ENCODE measurements around the gene STK10.
"Not testable (repeated sequence)": the region's sequence is repeated elsewhere in the genome, so short reads cannot be mapped to it uniquely, and the experiment has no call there.

DNA sequence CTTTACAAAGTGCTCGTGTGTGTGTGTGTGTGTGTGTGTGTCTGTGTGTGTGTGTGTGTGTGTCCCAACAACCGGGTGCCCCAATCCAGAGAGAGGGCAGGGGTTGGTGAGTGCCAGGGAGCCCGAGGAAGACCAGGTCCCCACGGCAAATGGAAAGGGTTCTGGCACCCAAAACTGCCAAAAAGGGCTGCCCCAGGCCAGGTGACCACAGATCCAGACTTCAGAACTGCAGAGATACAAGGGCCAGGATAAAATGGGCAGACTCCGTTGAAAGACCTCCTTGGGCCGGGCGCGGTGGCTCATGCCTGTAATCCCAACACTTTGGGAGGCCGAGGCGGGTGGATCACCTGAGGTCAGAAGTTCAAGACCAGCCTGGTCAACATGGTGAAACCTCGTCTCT is 38.5 kb downstream of the STK10 start:
- not testable (repeated sequence) for TF ChIP-seq NR2C2 (CRISPR knock-in tag; IDR thresholded peaks at IDR 0.05); NR2C2 (tag; IDR thresholded peaks at IDR 0.05); NFATC3 (IDR thresholded peaks at IDR 0.05); RBM22 (IDR thresholded peaks at IDR 0.05; ENCODE audit: low read depth, low read length, poor library complexity, severe bottlenecking); KAT7 (CRISPR knock-in tag; IDR thresholded peaks at IDR 0.05; ENCODE audit: borderline replicate concordance); TBP (optimal IDR thresholded peaks at IDR 0.05; ENCODE audit: low read depth, low read length); ZNF584 (CRISPR knock-in tag; IDR thresholded peaks at IDR 0.05; ENCODE audit: low read depth); HDAC3 (IDR thresholded peaks at IDR 0.05; ENCODE audit: borderline replicate concordance, partially characterized antibody); POLR3A (IDR thresholded peaks at IDR 0.05; ENCODE audit: borderline replicate concordance, extremely low read depth, insufficient read depth, insufficient read length); SP1 (CRISPR knock-in tag; IDR thresholded peaks at IDR 0.05)
- TF ChIP-seq, protein P1, sequence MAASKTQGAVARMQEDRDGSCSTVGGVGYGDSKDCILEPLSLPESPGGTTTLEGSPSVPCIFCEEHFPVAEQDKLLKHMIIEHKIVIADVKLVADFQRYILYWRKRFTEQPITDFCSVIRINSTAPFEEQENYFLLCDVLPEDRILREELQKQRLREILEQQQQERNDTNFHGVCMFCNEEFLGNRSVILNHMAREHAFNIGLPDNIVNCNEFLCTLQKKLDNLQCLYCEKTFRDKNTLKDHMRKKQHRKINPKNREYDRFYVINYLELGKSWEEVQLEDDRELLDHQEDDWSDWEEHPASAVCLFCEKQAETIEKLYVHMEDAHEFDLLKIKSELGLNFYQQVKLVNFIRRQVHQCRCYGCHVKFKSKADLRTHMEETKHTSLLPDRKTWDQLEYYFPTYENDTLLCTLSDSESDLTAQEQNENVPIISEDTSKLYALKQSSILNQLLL (CRISPR knock-in tag; IDR thresholded peaks at IDR 0.05; ENCODE audit: borderline replicate concordance) = not testable (repeated sequence)
